HCT116 (cell line): ENCODE results near the gene INTS6L. TPM values are rescaled to one million over a fixed set of nuclear protein-coding genes. Genes with fewer than 3 reads are reported as not detected.

Source experiments
- ATAC-seq: fragments of 200-7000 bp; cut with Tn5 transposase; 2 replicates; pipeline ENCODE4 v1.9.1; 2020; ENCODE audit warnings: mild to moderate bottlenecking, moderate library complexity
- BruUV-seq: library from RNA; stranded (reverse); fragments of 400-500 nt; replicated peaks from 2 replicates; lab custom pipeline; 2021; lab: Mats Ljungman, UMichigan
- CTCF ChIA-PET: fragments of 300-600 bp; sonication (Branson Sonifier 250); formaldehyde crosslinking; loops from one replicate; lab custom pipeline; 2021; ENCODE audit warnings: antibody characterized with exemption; lab: Charles Lee
- POLR2A ChIA-PET: fragments of 300-600, 350-600 bp; sonication (Branson Sonifier 250); formaldehyde crosslinking; loops from one replicate; lab custom pipeline; 2021; ENCODE audit warnings: antibody characterized with exemption; lab: Charles Lee
- RAD21 ChIA-PET, 2 experiments: fragments of 300-600 bp; sonication (Branson Sonifier 250); formaldehyde crosslinking; loops; one replicate each; lab custom pipeline; 2023; ENCODE audit warnings: low total read pairs in 2 of 2; ENCODE audit not compliant: uncharacterized antibody in 2 of 2, unreplicated experiment in 2 of 2, low non-redundant PET in 1 of 2; lab: Charles Lee
- DNase-seq: peaks from one replicate; pipeline ENCODE4 v3.0.0-alpha.2; 2010; ENCODE audit warnings: low read depth, low spot score
- H2AFZ ChIP-seq: fragments of 200-600 bp; shearing (Covaris generic), sonication (generic); 2 replicates; pipeline ENCODE4 v1.6.1; 2017; ENCODE audit warnings: low read depth, mixed run types, mixed read lengths, antibody characterized with exemption, low read length; ENCODE audit not compliant: poor library complexity, severe bottlenecking
- H3K27ac ChIP-seq: 2 replicates; pipeline ENCODE4 v1.5.1; 2012; ENCODE audit warnings: low read depth, low read length
- H3K27me3 ChIP-seq: fragments of 200-600 bp; sonication (generic); 2 replicates; pipeline ENCODE4 v1.6.1; 2016; ENCODE audit warnings: mixed run types, low read length, mixed read lengths; ENCODE audit not compliant: insufficient read depth
- H3K36me3 ChIP-seq, 2 experiments: fragments of 200-500 bp in 1 of 2; fragments of 200-600 bp in 1 of 2; sonication (Bioruptor generic) in 1 of 2; sonication (generic) in 1 of 2; 2 replicates each; pipeline versions ENCODE4 v1.5.1 to v1.6.1; 2014 to 2016; ENCODE audit warnings: low read length in 2 of 2, inconsistent platforms in 1 of 2, mixed read lengths in 1 of 2, mixed run types in 1 of 2; ENCODE audit not compliant: insufficient read depth in 2 of 2, control insufficient read depth in 1 of 2
- H3K4me1 ChIP-seq, 2 experiments: fragments of 200-600 bp in 1 of 2; sonication (generic) in 1 of 2; 2 replicates each; pipeline versions ENCODE4 v1.5.1 to v1.6.1; 2012 to 2017; ENCODE audit warnings: low read length in 2 of 2, inconsistent platforms in 1 of 2, mild to moderate bottlenecking in 1 of 2, mixed read lengths in 1 of 2, mixed run types in 1 of 2, moderate library complexity in 1 of 2; ENCODE audit not compliant: insufficient read depth in 2 of 2, control insufficient read depth in 1 of 2
- H3K4me2 ChIP-seq: fragments of 200-600 bp; sonication (generic); 2 replicates; pipeline ENCODE4 v1.6.1; 2017; ENCODE audit warnings: mixed run types, low read length, mixed read lengths
- H3K4me3 ChIP-seq, 2 experiments: fragments of 200-600 bp in 1 of 2; sonication (generic) in 1 of 2; replicated peaks in 1 of 2; 2 replicates each; pipeline ENCODE4 v1.5.1; 2011 to 2016; ENCODE audit warnings: low read length in 2 of 2, control low read depth in 1 of 2, low read depth in 1 of 2, mild to moderate bottlenecking in 1 of 2, mixed read lengths in 1 of 2, mixed run types in 1 of 2
- H3K79me2 ChIP-seq: fragments of 200-600 bp; sonication (generic); 2 replicates; pipeline ENCODE4 v1.6.1; 2017; ENCODE audit warnings: mild to moderate bottlenecking, mixed run types, low read length, moderate library complexity, mixed read lengths; ENCODE audit not compliant: insufficient read depth
- H3K9ac ChIP-seq: fragments of 200-600 bp; sonication (generic); 2 replicates; pipeline ENCODE4 v1.6.1; 2016; ENCODE audit warnings: low read length, mixed read lengths
- H3K9me2 ChIP-seq: fragments of 200-600 bp; sonication (generic), shearing (Covaris generic); 2 replicates; pipeline ENCODE4 v1.6.1; 2017; ENCODE audit warnings: mixed run types, mild to moderate bottlenecking, moderate library complexity; ENCODE audit not compliant: insufficient read depth
- H3K9me3 ChIP-seq, 2 experiments: fragments of 200-500 bp in 1 of 2; fragments of 200-600 bp in 1 of 2; sonication (Bioruptor generic) in 1 of 2; sonication (generic) in 1 of 2; 2 replicates each; pipeline ENCODE4 v1.6.1; 2014 to 2017; ENCODE audit warnings: low read length in 2 of 2, mixed read lengths in 2 of 2, inconsistent platforms in 1 of 2, low read depth in 1 of 2, mild to moderate bottlenecking in 1 of 2, mixed run types in 1 of 2, moderate library complexity in 1 of 2; ENCODE audit not compliant: control insufficient read depth in 1 of 2, insufficient read depth in 1 of 2
- H4K20me1 ChIP-seq: fragments of 200-600 bp; sonication (generic), shearing (Covaris generic); 2 replicates; pipeline ENCODE4 v1.6.1; 2017; ENCODE audit warnings: mixed run types, mild to moderate bottlenecking, moderate library complexity; ENCODE audit not compliant: insufficient read depth
- CBX3 ChIP-seq: IDR thresholded peaks from 2 replicates; pipeline ENCODE4 v1.6.1; 2012; ENCODE audit warnings: low read depth
- ELF1 ChIP-seq: IDR thresholded peaks from 2 replicates; pipeline ENCODE4 v1.6.1; 2012; ENCODE audit warnings: low read depth, borderline replicate concordance
- JUND ChIP-seq: IDR thresholded peaks from 2 replicates; pipeline ENCODE4 v1.6.1; 2012
- MAX ChIP-seq: IDR thresholded peaks from 2 replicates; pipeline ENCODE4 v1.6.1; 2012
- POLR2AphosphoS5 ChIP-seq: IDR thresholded peaks from 2 replicates; pipeline ENCODE4 v1.6.1; 2011; ENCODE audit warnings: mild to moderate bottlenecking, low read depth, low read length, moderate library complexity
- SIN3A ChIP-seq: IDR thresholded peaks from 2 replicates; pipeline ENCODE4 v1.6.1; 2012; ENCODE audit warnings: low read depth
- SP1 ChIP-seq: IDR thresholded peaks from 2 replicates; pipeline ENCODE4 v1.6.1; 2012; ENCODE audit warnings: low read depth
- SRF ChIP-seq: IDR thresholded peaks from 2 replicates; pipeline ENCODE4 v1.6.1; 2012; ENCODE audit warnings: low read depth
- TCF7L2 ChIP-seq: IDR thresholded peaks from 2 replicates; pipeline ENCODE4 v1.7.0; 2011; ENCODE audit warnings: borderline replicate concordance, inconsistent platforms; ENCODE audit not compliant: insufficient read depth, insufficient read length; ENCODE audit errors: extremely low read depth
- ZBTB33 ChIP-seq: IDR thresholded peaks from 2 replicates; pipeline ENCODE4 v1.6.1; 2011; ENCODE audit warnings: mild to moderate bottlenecking, low read length, moderate library complexity; ENCODE audit not compliant: insufficient replicate concordance; ENCODE audit errors: extremely low read depth
- ZFX ChIP-seq: fragments of 450-650 bp; IDR thresholded peaks from 2 replicates; pipeline ENCODE4 v1.6.1; 2017
- ZNF274 ChIP-seq: fragments of 200-500 bp; sonication (Bioruptor generic); IDR thresholded peaks from 2 replicates; pipeline ENCODE4 v1.6.1; 2014; ENCODE audit warnings: mild to moderate bottlenecking, low read depth, low read length, inconsistent platforms
- intact Hi-C: fragments of 100-400 bp; cut with micrococcal nuclease; formaldehyde crosslinking; loops from 2 replicates; pipeline ENCODE4 v1.10.0; 2022
- total RNA-seq: library from RNA; stranded (reverse); gene quantifications from one replicate; pipeline ENCODE4 v1.2.1, GENCODE V29; 2021; ENCODE audit not compliant: unreplicated experiment

Gene INTS6L
- total RNA-seq, 1 experiment from 2014 or later: 3.6 TPM

GRCh38 chrX:135528756-135529155, 8.3 kb downstream of the INTS6L start:
- no TSS peak for BruUV-seq
- no peak for TF ChIP-seq ZNF274

GRCh38 chrX:135530097-135530496, 9.6 kb downstream of the INTS6L start:
- Histone ChIP-seq H2AFZ (no peak overlapping the region), H3K9me3 (no peaks in the 10 kb centered on the region), H4K20me1 (no peaks in the 10 kb centered on the region), H3K4me3 (no peak overlapping the region), H3K4me2 (no peak overlapping the region), H3K27ac (no peak overlapping the region), H3K36me3 (no peaks in the 10 kb centered on the region), H3K79me2 (no peaks in the 10 kb centered on the region), H3K27me3 (no peaks in the 10 kb centered on the region), H3K4me1 (no peaks in the 10 kb centered on the region), H3K9me2 (no peaks in the 10 kb centered on the region), H3K9ac (no peak overlapping the region)
- no peak for DNase-seq
- intact Hi-C loops: no loop called here
- ATAC-seq: no peak
- no TSS peak for BruUV-seq
- POLR2A ChIA-PET: no interaction called here
- TF ChIP-seq SRF (no peak), ELF1 (no peak)
- TF ChIP-seq, all 23 proteins: peak for 0
- RAD21 ChIA-PET: no interaction called here
- CTCF ChIA-PET: no interaction called here

More at GRCh38 chrX:135528756-135529155, 8.3 kb downstream of the INTS6L start:
- no peak overlapping the region for H3K27ac ChIP-seq
- ChIA-PET CTCF (no interaction called here), RAD21 (no interaction called here), POLR2A (no interaction called here)
- no peak overlapping the region for H3K4me3 ChIP-seq
- H4K20me1 ChIP-seq: no peaks in the 10 kb centered on the region
- DNase-seq (no peak), ATAC-seq (no peak)
- H3K4me2 ChIP-seq: no peak overlapping the region
- H3K36me3 ChIP-seq: no peaks in the 10 kb centered on the region
- no peak overlapping the region for H3K9ac ChIP-seq
- no peak overlapping the region for H2AFZ ChIP-seq
- H3K4me1 ChIP-seq: no peaks in the 10 kb centered on the region
- no peaks in the 10 kb centered on the region for H3K27me3 ChIP-seq
- intact Hi-C loops: no loop called here
- no peaks in the 10 kb centered on the region for H3K9me3 ChIP-seq
- H3K9me2 ChIP-seq: no peaks in the 10 kb centered on the region
- no peaks in the 10 kb centered on the region for H3K79me2 ChIP-seq

- no peak overlapping the region for H3K4me2 ChIP-seq
- BruUV-seq: no TSS peak
These were observed 11.4 kb downstream of the INTS6L start for GRCh38 chrX:135531813-135532212.

More at GRCh38 chrX:135531813-135532212, 11.4 kb downstream of the INTS6L start:
- H2AFZ ChIP-seq: no peak overlapping the region
- ATAC-seq: no peak
- no peaks in the 10 kb centered on the region for H3K9me3 ChIP-seq
- intact Hi-C loops: no loop called here
- DNase-seq: no peak
- no peak overlapping the region for H3K27ac ChIP-seq
- H3K9ac ChIP-seq: no peak overlapping the region
- no peaks in the 10 kb centered on the region for H3K9me2 ChIP-seq
- H3K79me2 ChIP-seq: no peaks in the 10 kb centered on the region
- H3K27me3 ChIP-seq: no peaks in the 10 kb centered on the region
- no peaks in the 10 kb centered on the region for H4K20me1 ChIP-seq
- TF ChIP-seq ZBTB33 (no peak), CBX3 (no peak), SRF (no peak), SIN3A (no peak), TCF7L2 (no peak), SP1 (no peak), POLR2AphosphoS5 (no peak), ZFX (no peak), JUND (no peak), ELF1 (no peak), MAX (no peak)
- no peak overlapping the region for H3K4me3 ChIP-seq
- no peaks in the 10 kb centered on the region for H3K36me3 ChIP-seq
- POLR2A ChIA-PET: no interaction called here
- RAD21 ChIA-PET: no interaction called here
- CTCF ChIA-PET: no interaction called here
- no peaks in the 10 kb centered on the region for H3K4me1 ChIP-seq
